Suprapubic skin (tissue), 3 donors: ENCODE data around the gene PTPRM.

ENCODE experiments used
- EP300 ChIP-seq: sonication (generic); formaldehyde crosslinking; IDR thresholded peaks from one replicate; pipeline ENCODE4 v1.6.1; 2017; ENCODE audit warnings: antibody characterized with exemption
- TF ChIP-seq, protein P1 (sequence below), 2 donors: fragments of 200-600 bp in 1 of 2; fragments of 450-650 bp in 1 of 2; sonication (generic) in 1 of 2; IDR thresholded peaks; one replicate each; pipeline ENCODE4 v1.5.1; 2016 to 2019; ENCODE audit warnings: antibody characterized with exemption in 2 of 2, mild to moderate bottlenecking in 1 of 2, moderate library complexity in 1 of 2

DNA sequence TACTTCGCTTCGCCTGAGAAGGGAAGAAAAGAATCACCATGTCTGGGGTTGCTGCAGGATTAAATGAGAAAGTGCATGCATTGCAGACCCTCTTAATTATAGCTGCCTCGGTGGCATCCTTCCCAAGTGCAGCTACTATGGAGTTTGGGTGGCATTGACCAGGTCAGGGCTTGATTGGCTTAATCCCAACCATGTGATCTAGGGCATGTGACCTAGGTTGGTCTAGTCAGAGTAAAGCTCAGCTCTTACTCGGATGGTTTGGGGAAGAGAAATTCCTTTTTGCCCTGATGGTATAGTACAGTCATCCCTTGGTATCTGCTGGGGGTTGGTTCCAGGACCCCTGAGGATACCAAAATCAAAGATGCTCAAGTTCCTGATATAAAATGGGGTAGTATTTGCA is 863.9 kb downstream of the PTPRM start:
- TF ChIP-seq, protein P1, sequence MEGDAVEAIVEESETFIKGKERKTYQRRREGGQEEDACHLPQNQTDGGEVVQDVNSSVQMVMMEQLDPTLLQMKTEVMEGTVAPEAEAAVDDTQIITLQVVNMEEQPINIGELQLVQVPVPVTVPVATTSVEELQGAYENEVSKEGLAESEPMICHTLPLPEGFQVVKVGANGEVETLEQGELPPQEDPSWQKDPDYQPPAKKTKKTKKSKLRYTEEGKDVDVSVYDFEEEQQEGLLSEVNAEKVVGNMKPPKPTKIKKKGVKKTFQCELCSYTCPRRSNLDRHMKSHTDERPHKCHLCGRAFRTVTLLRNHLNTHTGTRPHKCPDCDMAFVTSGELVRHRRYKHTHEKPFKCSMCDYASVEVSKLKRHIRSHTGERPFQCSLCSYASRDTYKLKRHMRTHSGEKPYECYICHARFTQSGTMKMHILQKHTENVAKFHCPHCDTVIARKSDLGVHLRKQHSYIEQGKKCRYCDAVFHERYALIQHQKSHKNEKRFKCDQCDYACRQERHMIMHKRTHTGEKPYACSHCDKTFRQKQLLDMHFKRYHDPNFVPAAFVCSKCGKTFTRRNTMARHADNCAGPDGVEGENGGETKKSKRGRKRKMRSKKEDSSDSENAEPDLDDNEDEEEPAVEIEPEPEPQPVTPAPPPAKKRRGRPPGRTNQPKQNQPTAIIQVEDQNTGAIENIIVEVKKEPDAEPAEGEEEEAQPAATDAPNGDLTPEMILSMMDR (IDR thresholded peaks at IDR 0.05), result no peak
- TF ChIP-seq EP300, result no peak
